8988T (cell line): ENCODE data around the gene SPOCD1.

Experiments
- DNase-seq: peaks from one replicate; pipeline ENCODE4 v3.0.0; 2011

The SPOCD1 gene

DNA sequence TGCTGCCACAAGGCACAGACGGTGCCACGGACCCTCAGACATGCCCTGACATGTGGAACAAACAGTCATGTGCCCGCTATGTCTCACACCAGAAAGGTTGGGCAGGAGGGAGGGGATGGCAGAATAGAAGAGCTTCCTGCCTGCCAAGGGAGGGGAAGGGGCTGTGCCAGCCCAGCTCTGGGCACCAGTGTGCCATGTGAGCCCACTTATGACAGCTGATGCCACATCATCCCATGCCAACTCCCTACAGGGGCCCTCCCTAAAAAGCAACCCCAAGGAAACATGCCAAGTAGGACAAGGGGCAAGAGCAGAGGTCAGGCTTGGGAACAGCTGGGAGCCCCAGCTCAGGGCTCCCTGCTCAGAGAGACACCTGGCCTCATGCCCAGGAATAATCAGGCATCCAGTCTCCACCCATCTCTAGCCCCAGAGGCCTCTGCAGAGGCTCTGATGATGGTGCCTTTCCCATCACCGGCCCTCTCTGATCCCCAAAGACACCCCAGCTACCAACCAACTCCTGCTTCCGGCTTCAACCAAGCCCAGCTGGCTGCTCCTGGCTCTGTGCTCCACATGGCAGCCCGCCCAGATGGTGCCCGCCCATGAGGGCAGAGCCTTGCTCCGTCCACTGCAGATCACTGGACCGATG, 62.0 kb downstream of the SPOCD1 start:
- DNase-seq = no peak

DNA sequence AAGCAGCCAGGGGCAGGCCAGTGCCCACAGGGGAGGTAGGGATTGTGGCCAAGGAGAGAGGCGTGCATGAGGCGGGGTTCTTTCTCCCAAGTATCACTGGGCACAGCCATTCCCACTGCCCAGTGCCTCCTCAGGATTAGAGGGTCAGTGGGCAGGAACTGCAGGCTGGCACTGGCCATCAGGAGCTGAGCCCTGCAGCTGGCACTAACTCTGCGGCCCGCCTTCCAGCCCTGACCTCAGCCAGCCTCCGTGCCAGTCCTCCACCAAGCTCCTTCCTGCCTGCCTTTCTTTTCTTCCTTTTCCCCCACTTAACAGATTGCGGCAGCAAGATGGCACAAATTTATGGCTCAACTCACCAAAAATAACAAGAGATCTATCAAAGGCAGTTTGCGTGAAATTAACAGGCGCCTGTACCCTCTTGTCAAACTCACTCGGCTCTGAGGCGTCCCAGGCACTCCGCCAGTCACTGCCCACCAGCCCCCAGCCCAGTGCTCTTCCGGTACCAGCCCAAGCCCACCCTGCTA, 62.8 kb downstream of the SPOCD1 start:
- no peak for DNase-seq

- no peak for DNase-seq
These were observed 63.6 kb downstream of the SPOCD1 start for GRCh38 chr1:31752258-31752657.

- DNase-seq = no peak
These were observed 64.0 kb downstream of the SPOCD1 start for GRCh38 chr1:31751822-31752241.

DNA sequence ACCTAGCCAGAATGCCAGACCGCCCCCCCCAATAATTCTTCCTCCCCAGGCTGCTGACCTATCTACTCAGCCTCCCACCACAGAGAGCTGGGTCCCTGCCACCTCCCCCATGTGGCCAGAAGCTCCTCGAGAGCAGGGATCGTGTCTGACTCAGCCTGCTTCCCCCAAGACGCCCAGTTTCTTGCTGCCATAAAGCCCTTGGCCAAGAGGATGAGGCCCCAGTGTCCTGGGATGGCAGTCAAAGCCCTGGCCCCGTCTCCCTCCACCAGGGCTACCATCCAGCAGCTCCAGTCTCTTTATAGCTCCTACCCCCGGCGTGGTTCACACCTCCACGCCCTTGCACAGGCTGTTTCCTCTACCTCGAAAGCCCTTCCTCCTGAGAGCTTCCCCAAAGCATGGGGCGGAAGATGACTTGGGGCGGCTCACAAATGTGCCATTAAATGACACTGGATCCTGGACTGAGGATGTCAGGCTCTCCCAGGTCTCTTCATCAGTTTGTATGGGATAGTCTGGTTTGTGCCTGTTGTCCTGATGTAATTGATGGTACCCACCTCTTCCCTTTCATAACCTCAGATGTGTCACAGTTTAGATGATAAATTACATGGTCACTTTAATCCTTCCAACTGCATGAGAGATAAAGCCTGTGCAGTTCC, 64.8 kb downstream of the SPOCD1 start:
- DNase-seq = no peak

DNA sequence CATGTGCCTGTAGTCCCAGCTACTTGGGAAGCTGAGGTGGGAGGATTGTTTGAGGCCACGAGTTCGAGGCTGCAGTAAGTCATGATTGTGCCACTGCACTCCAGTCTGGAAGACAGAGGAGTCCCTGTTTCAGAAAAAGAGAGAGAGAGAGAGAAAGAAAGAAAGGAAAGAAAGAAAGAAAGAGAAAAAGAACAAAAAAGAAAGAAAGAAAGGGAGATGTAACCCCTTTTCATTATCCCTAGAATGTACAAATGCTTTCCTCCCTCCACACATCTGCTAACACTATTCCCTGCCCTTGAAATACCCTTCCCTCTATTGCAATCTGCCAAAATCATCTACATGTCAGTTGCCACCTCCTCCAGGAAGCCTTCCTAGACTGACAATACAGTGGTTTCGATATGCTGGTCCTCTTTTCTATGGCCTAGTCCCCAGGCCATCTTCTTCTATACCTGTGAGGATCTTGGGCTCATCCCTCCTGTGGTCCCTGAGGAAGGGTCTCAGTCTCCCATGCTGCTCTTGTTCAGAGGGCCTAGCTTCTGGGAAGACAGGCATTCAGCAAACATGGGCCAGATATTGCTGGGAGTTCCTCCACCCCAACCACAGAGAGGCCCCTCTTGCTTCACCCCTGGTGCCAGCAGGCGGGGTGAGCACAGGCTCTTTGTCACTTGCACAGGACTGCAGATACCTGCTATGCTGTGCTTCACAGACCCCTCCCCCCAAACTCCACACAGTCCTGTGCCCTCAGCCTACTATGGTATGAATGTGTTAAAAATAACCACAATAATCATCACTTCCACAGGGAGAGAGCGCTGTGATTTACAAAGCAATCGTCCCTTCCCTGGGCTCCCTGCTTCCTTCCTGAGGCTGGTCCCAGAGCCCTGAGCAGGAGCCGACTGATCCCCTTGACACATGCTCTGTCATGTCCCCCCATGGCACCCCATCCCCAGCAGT, 65.8 kb downstream of the SPOCD1 start:
- DNase-seq = no peak

GRCh38 chr1:31748365-31748764, 67.5 kb downstream of the SPOCD1 start:
- DNase-seq = no peak

- DNase-seq = no peak
These were observed 68.5 kb downstream of the SPOCD1 start for GRCh38 chr1:31747304-31747703.

DNA sequence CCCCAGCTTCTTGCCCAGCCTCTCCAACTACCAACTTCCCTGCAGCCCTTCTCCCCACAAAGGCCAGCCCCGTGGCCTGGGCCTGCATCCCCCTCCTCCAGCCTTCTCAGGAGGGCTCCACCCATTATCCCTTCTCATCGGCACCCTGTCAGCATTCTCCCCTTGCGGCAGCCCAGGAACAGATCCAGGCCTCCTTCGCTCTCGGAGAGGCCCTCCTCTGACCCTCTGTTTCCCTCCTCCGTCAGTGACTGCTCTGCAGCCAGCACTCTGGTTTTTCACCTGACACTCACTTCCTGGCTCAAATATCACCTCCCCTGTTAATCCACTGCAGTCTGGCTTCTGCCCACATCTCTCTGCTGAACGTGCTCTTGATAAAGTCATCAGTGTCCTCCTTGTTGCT, 69.1 kb downstream of the SPOCD1 start:
- DNase-seq = no peak

DNA sequence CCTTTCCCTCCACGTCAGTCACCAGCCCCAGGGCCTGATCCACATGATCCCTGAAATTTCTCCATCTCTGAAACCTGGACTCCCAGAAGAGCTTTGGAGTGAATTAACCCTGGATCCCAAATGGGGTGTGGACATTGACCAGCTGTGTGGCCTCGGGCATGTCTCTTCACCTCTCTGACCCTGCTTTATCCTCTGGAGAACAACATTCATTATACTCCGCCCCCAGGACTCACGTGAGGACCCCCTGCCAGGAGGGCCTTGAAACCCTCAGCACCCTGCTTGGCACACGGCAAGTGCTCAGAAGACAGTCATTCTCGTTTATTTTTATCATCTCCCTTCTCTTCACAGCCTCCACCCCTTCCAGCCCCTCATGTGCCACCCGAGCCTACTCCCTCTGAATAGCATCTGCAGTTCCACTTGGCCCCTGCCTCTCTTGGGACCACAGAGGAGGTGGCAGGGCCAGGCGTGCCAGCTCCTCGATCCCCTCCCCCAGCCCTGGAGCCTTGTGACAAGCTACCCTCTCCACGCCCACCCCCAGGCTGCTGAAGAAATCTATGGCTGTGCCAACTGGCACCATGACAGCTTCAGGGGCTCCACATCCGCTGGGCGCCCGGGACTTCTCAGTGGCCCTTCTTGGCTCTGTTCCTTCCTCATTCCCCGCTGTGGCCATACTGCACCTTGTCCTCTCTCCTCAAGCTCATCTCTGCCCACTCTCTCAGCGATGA, 69.7 kb downstream of the SPOCD1 start:
- no peak for DNase-seq

- peak; percentile 91 for DNase-seq
These were observed 70.5 kb downstream of the SPOCD1 start for GRCh38 chr1:31745096-31745945.

GRCh38 chr1:31744165-31744888, 71.5 kb downstream of the SPOCD1 start:
- DNase-seq = no peak

DNA sequence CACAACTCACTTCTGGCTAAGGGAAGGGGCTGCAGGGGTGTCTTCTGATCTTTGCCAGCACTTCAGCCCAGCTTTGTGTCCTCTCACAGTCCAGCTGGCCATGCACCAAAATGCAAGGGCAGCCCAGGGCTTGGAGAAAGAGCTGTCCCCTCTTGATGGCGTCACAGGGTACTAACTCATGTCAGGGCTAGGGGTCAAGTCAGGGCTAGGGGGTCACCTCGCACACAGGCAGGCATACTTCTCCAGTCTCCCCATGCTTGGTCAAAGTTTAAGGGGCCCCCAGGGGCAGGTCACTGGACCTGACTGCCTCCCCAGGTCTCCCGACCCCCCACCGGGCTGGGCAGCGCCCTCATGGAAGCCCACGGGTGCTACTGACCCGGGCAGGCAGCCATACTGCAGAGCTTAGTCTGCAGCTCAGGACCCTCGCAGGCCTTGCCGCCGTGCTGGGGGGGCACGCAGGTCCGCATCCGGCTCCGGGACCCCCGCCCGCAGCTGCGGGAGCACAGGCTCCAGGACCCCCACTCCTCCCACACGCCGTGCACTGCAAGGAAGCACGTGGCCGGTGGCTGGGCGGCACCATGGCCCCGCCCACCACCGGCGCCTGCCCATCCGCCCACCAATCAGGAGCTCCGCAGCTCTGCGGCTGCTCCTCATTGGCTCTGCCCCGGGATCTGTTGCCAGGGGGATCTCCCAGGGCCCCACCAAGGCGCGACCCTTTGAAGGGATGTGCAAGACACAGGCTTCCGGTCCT, 73.2 kb downstream of the SPOCD1 start:
- no peak for DNase-seq
